22Rv1 (cell line): ENCODE results near the gene CCT3.

ENCODE experiments used
- CTCF ChIP-seq: fragments of 450-650 bp; IDR thresholded peaks from 2 replicates; pipeline ENCODE4 v1.5.1; 2017; ENCODE audit warnings: mild to moderate bottlenecking
- ZFX ChIP-seq: fragments of 450-650 bp; IDR thresholded peaks from 2 replicates; pipeline ENCODE4 v1.6.1; 2017; ENCODE audit warnings: antibody characterized with exemption, borderline replicate concordance

GRCh38 chr1:156384658-156385057 is 46.6 kb upstream of the CCT3 start:
- TF ChIP-seq CTCF (no peak), ZFX (no peak)
